ENCODE measurements around the gene DNAH3. TPM values are rescaled to one million over a fixed set of nuclear protein-coding genes. Genes with fewer than 3 reads are reported as not detected.

The DNAH3 gene
- total RNA-seq, 1 experiment from 2014 or later: 0.24 TPM

GRCh38 chr16:21161211-21161610 lies 10.6 kb upstream of the DNAH3 start:
- Histone ChIP-seq H3K4me1 (ENCODE audit: insufficient read depth, low read length) (peaks cover 4% of the 10 kb centered on the region; the same call in 1 of the 2 replicates), H3T11ph (ENCODE audit: low read length) (no peak overlapping the region), H3K27me3 (ENCODE audit: insufficient read depth, low read length) (no peaks in the 10 kb centered on the region; the same call in 1 of the 2 replicates), H2BK15ac (ENCODE audit: low read depth, low read length) (no peak overlapping the region), H3K9me3 (ENCODE audit: control insufficient read depth, low read depth, low read length) (no peaks in the 10 kb centered on the region), H3K18ac (ENCODE audit: insufficient read length, low read depth, low read length) (no peak overlapping the region), H2BK20ac (ENCODE audit: low read depth, low read length, poor library complexity, severe bottlenecking) (no peak overlapping the region), H3K56ac (ENCODE audit: insufficient read length, low read depth, low read length) (no peak overlapping the region), H3K9ac (ENCODE audit: extremely low read depth, insufficient read length, low read length) (no peak overlapping the region), H3K23ac (ENCODE audit: insufficient read length, low read depth, low read length) (no peak overlapping the region), H2BK5ac (ENCODE audit: insufficient read length, low read length) (no peak overlapping the region), H2AFZ (ENCODE audit: low read length) (no peak overlapping the region), H4K5ac (ENCODE audit: insufficient read length, low read depth, low read length) (no peak overlapping the region), H3K27ac (ENCODE audit: insufficient read length, low read depth, low read length) (no peak overlapping the region), H2AK5ac (ENCODE audit: insufficient read length, low read length) (no peak overlapping the region), H3K4ac (ENCODE audit: low read depth, low read length) (no peak overlapping the region), H3K79me1 (ENCODE audit: insufficient read depth, low read depth, low read length, poor library complexity, severe bottlenecking) (no peaks in the 10 kb centered on the region), H4K8ac (replicated peaks; ENCODE audit: insufficient read length, low read depth, low read length) (no peak overlapping the region), H2BK12ac (ENCODE audit: insufficient read length, low read depth, low read length) (no peak overlapping the region), H4K20me1 (ENCODE audit: control insufficient read depth, insufficient read depth, insufficient read length) (no peaks in the 10 kb centered on the region), H3K23me2 (ENCODE audit: insufficient read length, low read depth, low read length, poor library complexity, severe bottlenecking) (peaks cover 13% of the 10 kb centered on the region), H3K4me2 (ENCODE audit: insufficient read depth, insufficient read length, low read length) (no peak overlapping the region), H3K79me2 (ENCODE audit: insufficient read depth, low read length) (no peaks in the 10 kb centered on the region), H3K14ac (ENCODE audit: insufficient read depth, low read length) (no peak overlapping the region), H2BK120ac (ENCODE audit: low read depth, low read length, poor library complexity, severe bottlenecking) (no peak overlapping the region), H4K91ac (ENCODE audit: insufficient read length, low read depth, low read length) (no peak overlapping the region)
- Mint-ChIP-seq H3K27me3 (ENCODE audit: low read depth) (peaks cover 8% of the 10 kb centered on the region), H3K27ac (no peak overlapping the region), H3K4me3 (no peak overlapping the region), H3K4me1 (peaks cover 18 to 22% of the 10 kb centered on the region in 2 experiments), H3K36me3 (ENCODE audit: insufficient read depth in 1 of 3, low read depth in 3 of 3) (peaks cover 20 to 44% (median 41%) of the 10 kb centered on the region in 3 experiments; a peak in 6 of 7 replicates), H3K9me3 (no peaks in the 10 kb centered on the region; a peak in 1 of 5 replicates)
- no peak for TF ChIP-seq CTCF (conservative IDR thresholded peaks at IDR 0.05)
- no peak for DNase-seq
- no CpG with 5 or more reads among the region's 2 CpGs for WGBS (ENCODE audit: extremely low coverage, insufficient read length, low lambda C conversion rate)

Measured in H9 (cell line).